Measurements from ENCODE around the gene ME1. TPM values are rescaled to one million over a fixed set of nuclear protein-coding genes. Genes with fewer than 3 reads are reported as not detected.

Gene ME1
- total RNA-seq, 4 donors from 2014 or later: 12.8 to 40.5 (median 28.4) TPM

DNA sequence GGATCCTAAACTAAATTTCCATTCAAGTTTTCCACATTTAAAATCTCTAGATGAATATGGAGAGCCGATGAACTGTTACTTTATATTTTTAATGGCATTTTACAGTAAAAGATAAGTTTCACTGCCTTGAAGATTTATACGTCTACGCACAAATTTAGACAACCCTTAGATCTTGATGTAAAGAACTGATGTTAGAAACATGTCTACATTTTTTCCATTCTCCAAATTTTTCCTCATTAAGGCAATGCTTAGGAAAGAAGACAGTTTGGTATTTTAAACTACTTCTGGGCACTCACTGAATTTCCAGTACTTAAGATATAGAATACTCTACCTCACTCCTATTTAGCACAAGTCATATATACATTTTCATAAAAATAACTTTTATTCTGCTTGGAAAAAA, 45.4 kb downstream of the ME1 start:
- H3K4me3 ChIP-seq: no peak overlapping the region
- no peak for DNase-seq (ENCODE audit: low spot score in 2 of 2)
- no peaks in the 10 kb centered on the region for H3K9me3 ChIP-seq
- TF ChIP-seq, protein P1, sequence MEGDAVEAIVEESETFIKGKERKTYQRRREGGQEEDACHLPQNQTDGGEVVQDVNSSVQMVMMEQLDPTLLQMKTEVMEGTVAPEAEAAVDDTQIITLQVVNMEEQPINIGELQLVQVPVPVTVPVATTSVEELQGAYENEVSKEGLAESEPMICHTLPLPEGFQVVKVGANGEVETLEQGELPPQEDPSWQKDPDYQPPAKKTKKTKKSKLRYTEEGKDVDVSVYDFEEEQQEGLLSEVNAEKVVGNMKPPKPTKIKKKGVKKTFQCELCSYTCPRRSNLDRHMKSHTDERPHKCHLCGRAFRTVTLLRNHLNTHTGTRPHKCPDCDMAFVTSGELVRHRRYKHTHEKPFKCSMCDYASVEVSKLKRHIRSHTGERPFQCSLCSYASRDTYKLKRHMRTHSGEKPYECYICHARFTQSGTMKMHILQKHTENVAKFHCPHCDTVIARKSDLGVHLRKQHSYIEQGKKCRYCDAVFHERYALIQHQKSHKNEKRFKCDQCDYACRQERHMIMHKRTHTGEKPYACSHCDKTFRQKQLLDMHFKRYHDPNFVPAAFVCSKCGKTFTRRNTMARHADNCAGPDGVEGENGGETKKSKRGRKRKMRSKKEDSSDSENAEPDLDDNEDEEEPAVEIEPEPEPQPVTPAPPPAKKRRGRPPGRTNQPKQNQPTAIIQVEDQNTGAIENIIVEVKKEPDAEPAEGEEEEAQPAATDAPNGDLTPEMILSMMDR (IDR thresholded peaks at IDR 0.05): no peak
- no peak for TF ChIP-seq POLR2AphosphoS5 (IDR thresholded peaks at IDR 0.05)
- TF ChIP-seq POLR2A (IDR thresholded peaks at IDR 0.05): no peak
- no peak for TF ChIP-seq EP300 (IDR thresholded peaks at IDR 0.05)
- H3K27me3 ChIP-seq: no peaks in the 10 kb centered on the region
- no peaks in the 10 kb centered on the region for H3K36me3 ChIP-seq
- 81% methylated on average over 3 of the region's 3 CpGs for WGBS
- H3K27ac ChIP-seq: no peak overlapping the region
- no peaks in the 10 kb centered on the region for H3K4me1 ChIP-seq

DNA sequence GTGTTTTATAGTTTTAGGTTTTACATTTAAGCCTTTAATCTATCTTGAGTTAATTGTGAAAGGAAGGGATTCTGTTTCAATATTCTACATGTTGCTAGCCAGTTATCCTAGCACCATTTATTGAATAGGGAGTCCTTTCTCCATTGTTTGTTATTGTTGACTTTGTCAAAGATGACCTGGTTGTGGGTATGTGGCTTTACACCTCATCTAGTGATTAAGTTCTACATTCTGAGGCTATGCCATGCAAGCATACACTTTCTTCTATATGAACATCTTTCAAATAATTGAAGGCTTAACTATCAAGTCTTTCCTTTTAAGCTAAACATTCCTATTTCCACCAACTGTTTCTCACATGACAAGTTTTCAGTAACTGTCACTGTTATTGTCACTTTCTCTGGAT, 46.1 kb downstream of the ME1 start:
- Histone ChIP-seq H3K36me3 (no peaks in the 10 kb centered on the region), H3K4me3 (no peak overlapping the region), H3K9me3 (no peaks in the 10 kb centered on the region), H3K27ac (no peak overlapping the region), H3K4me1 (no peaks in the 10 kb centered on the region), H3K27me3 (no peaks in the 10 kb centered on the region)
- TF ChIP-seq EP300 (IDR thresholded peaks at IDR 0.05): no peak
- TF ChIP-seq, protein P1 (IDR thresholded peaks at IDR 0.05): no peak
- no peak for TF ChIP-seq POLR2A (IDR thresholded peaks at IDR 0.05)
- TF ChIP-seq POLR2AphosphoS5 (IDR thresholded peaks at IDR 0.05): no peak
- no peak for DNase-seq (ENCODE audit: low spot score in 2 of 2)

DNA sequence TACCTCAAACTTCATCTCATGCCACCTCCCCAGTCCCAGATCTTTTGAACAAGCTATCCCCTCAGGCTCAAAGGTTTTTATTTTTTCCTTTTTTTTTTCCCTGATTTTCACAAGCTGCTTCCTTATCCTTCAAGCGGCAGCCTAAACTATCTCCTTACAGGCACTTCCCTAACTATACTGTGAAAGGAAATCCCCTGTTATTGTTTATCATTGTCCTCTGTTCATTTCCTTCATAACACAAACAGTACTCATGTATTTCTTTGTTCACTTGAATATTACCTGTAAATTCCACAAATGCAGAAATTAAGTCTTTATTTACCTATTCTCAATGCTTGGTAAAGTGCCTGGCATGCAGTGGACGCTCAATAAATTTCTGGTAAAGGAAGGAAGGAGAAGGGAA, 48.9 kb downstream of the ME1 start:
- DNase-seq (ENCODE audit: low spot score in 2 of 2): no peak
- 73% methylated on average over 2 of the region's 2 CpGs for WGBS
- no peaks in the 10 kb centered on the region for H3K9me3 ChIP-seq

DNA sequence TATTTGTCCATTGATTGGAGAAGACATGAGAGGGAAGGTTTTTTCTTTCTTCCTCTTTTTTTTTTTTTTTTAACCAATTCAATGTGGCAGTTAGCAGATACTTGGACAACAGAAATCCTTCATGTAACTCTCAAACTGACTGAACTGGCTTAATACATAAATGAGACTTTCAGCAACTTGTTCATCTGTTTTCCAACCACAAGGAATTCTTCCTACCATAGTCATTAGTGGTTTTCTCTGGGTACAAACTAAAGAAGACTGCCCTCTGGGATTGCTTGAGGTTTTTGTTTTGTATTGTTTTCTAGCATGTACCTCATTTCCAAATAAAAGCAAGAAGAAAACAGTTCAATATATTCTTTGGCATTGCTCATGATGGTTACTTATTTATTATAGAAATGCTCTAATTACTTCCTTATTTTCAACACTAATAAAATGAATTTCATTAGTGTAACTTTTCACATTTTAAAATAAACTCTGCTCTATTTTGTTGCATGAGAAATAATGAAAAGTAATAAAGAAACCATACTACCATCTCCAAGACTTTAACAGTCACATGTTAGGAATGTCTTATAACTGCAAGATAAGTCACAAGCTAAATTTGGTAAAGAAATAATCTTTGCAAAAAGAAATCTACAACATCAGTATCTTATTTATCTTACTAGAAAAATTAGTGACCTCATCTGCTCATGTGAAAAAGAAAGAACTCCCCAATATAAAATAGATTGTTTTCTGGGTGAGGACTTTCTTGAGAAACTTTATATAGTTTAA, 52.0 kb downstream of the ME1 start:
- no peak for DNase-seq (ENCODE audit: low spot score in 2 of 2)
- Histone ChIP-seq H3K36me3 (no peaks in the 10 kb centered on the region), H3K4me1 (no peaks in the 10 kb centered on the region), H3K27ac (no peak overlapping the region), H3K9me3 (no peaks in the 10 kb centered on the region), H3K27me3 (no peaks in the 10 kb centered on the region), H3K4me3 (no peak overlapping the region)
- TF ChIP-seq EP300 (IDR thresholded peaks at IDR 0.05) (no peak), POLR2AphosphoS5 (IDR thresholded peaks at IDR 0.05) (no peak), POLR2A (IDR thresholded peaks at IDR 0.05) (no peak)
- TF ChIP-seq, protein P1 (IDR thresholded peaks at IDR 0.05): no peak

More for the DNA sequence above, 48.9 kb downstream of the ME1 start:
- Histone ChIP-seq H3K4me3 (no peak overlapping the region), H3K36me3 (no peaks in the 10 kb centered on the region), H3K27ac (no peak overlapping the region), H3K27me3 (no peaks in the 10 kb centered on the region), H3K4me1 (no peaks in the 10 kb centered on the region)
- no peak for TF ChIP-seq POLR2A (IDR thresholded peaks at IDR 0.05)
- TF ChIP-seq, protein P1 (IDR thresholded peaks at IDR 0.05): no peak
- TF ChIP-seq EP300 (IDR thresholded peaks at IDR 0.05): no peak
- TF ChIP-seq POLR2AphosphoS5 (IDR thresholded peaks at IDR 0.05): no peak

DNA sequence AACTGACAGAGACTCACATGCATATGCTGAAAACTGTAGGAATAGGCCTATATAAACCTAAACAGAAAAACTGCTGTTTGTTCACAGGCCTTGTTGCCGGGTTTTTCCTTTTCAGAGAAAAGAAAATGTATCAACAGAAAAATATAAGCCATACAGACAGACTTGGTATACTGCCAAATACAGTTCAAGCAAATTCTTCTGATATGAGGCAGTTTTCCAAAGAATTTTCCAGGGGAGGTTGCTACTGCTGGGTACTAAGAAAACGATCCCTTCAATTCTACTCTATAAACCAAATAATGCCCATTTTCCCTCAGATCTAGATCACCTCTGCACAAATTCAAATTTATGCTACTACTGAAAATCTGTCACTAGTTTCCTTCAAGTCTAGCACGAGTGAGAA, 59.4 kb downstream of the ME1 start:
- Histone ChIP-seq H3K9me3 (no peaks in the 10 kb centered on the region), H3K4me3 (no peak overlapping the region), H3K27ac (no peak overlapping the region), H3K36me3 (no peaks in the 10 kb centered on the region), H3K27me3 (no peaks in the 10 kb centered on the region), H3K4me1 (no peaks in the 10 kb centered on the region)
- no peak for DNase-seq (ENCODE audit: low spot score in 2 of 2)
- TF ChIP-seq POLR2A (IDR thresholded peaks at IDR 0.05): no peak
- WGBS: 33% methylated on average over 3 of the region's 3 CpGs

DNA sequence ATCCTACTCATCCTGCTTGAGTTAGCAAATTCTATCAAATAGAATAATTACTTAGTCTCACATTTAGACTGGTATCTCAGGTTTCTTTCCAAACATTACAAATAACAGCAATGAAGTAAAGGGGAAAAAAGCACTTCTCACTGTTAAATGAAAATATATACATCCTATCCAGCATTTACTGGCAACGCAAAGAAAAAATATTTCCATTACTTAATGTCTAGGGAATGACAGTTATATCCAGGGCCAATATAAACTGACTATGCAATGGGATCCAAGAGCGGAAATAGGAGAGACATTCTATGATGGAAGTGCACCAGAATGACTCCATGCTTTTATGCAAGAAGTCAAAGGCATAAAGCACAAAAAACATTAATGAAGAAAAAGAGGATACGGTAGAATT, 60.3 kb downstream of the ME1 start:
- Histone ChIP-seq H3K27me3 (no peaks in the 10 kb centered on the region), H3K9me3 (no peaks in the 10 kb centered on the region), H3K4me1 (no peaks in the 10 kb centered on the region), H3K27ac (no peak overlapping the region), H3K4me3 (no peak overlapping the region), H3K36me3 (no peaks in the 10 kb centered on the region)
- WGBS: 91% methylated on average over 3 of the region's 3 CpGs
- TF ChIP-seq POLR2A (IDR thresholded peaks at IDR 0.05): no peak
- no peak for DNase-seq (ENCODE audit: low spot score in 2 of 2)
